MCF 10A (cell line): ENCODE measurements around the gene MED13L. TPM values are rescaled to one million over a fixed set of nuclear protein-coding genes. Genes with fewer than 3 reads are reported as not detected.

Source experiments
- BruUV-seq: library from RNA; stranded (reverse); fragments of 400-500 nt; replicated peaks from 2 replicates; lab custom pipeline; 2021; lab: Mats Ljungman, UMichigan
- CTCF ChIA-PET: fragments of 300-600 bp; sonication (Branson Sonifier 250); formaldehyde crosslinking; extraction: SDS; loops from one replicate; lab custom pipeline; 2021; ENCODE audit warnings: antibody characterized with exemption, inconsistent platforms; lab: Yijun Ruan, JAX
- POLR2A ChIA-PET: fragments of 300-600, 350-650 bp; sonication (Branson Sonifier 250); formaldehyde crosslinking; extraction: SDS; loops from one replicate; lab custom pipeline; 2020; ENCODE audit warnings: antibody characterized with exemption, inconsistent platforms; lab: Yijun Ruan, JAX
- DNase-seq: peaks from one replicate; pipeline ENCODE4 v3.0.0-alpha.2; 2018; ENCODE audit not compliant: unreplicated experiment
- H3K27ac Mint-ChIP-seq: one replicate; pipeline ENCODE4 v1.8.0; 2022; ENCODE audit warnings: mild to moderate bottlenecking, low read depth, mixed read lengths; ENCODE audit not compliant: unreplicated experiment
- H3K27me3 Mint-ChIP-seq: one replicate; pipeline ENCODE4 v1.8.0; 2022; ENCODE audit warnings: mixed read lengths; ENCODE audit not compliant: insufficient read depth, unreplicated experiment
- H3K36me3 Mint-ChIP-seq: one replicate; pipeline ENCODE4 v1.8.0; 2022; ENCODE audit warnings: mild to moderate bottlenecking, moderate library complexity, mixed read lengths; ENCODE audit not compliant: insufficient read depth, unreplicated experiment
- H3K4me1 Mint-ChIP-seq: one replicate; pipeline ENCODE4 v1.8.0; 2022; ENCODE audit warnings: mixed read lengths; ENCODE audit not compliant: insufficient read depth, unreplicated experiment
- H3K4me3 Mint-ChIP-seq: one replicate; pipeline ENCODE4 v1.8.0; 2022; ENCODE audit warnings: mild to moderate bottlenecking, moderate library complexity, mixed read lengths; ENCODE audit not compliant: unreplicated experiment
- H3K9me3 Mint-ChIP-seq: one replicate; pipeline ENCODE4 v1.8.0; 2022; ENCODE audit warnings: mixed read lengths; ENCODE audit not compliant: unreplicated experiment
- CTCF ChIP-seq: fragments of 200-600 bp; IDR thresholded peaks from one replicate; pipeline ENCODE4 v1.8.0; 2022; ENCODE audit warnings: antibody characterized with exemption, mild to moderate bottlenecking; ENCODE audit not compliant: unreplicated experiment
- intact Hi-C: fragments of 100-400 bp; cut with micrococcal nuclease; formaldehyde crosslinking; loops from 2 replicates; pipeline ENCODE4 v1.14.1; 2022
- total RNA-seq: library from RNA; stranded (reverse); gene quantifications from 2 replicates; pipeline ENCODE4 v1.2.3, GENCODE V29; 2022

MED13L gene
- total RNA-seq, 1 experiment from 2014 or later: 91.6 TPM

- H3K9me3 Mint-ChIP-seq: no peaks in the 10 kb centered on the region
- no peak overlapping the region for H3K27ac Mint-ChIP-seq
- no peaks in the 10 kb centered on the region for H3K27me3 Mint-ChIP-seq
- ChIA-PET CTCF (interaction anchor here (0.5 to 1.5 kb wide), 4 partner anchors 8 to 124 kb away, joined by 3 to 5 read pairs (median 4); no protein-coding TSS in a partner anchor), POLR2A (interaction anchor here (0.7 to 3.1 kb wide), 7 partner anchors 8 to 250 kb away, joined by 3 to 10 read pairs (median 4); no protein-coding TSS in a partner anchor)
- H3K4me3 Mint-ChIP-seq: no peak overlapping the region
- no peaks in the 10 kb centered on the region for H3K36me3 Mint-ChIP-seq
- no peak for TF ChIP-seq CTCF
- no TSS peak for BruUV-seq
- no peak for DNase-seq
- peaks cover 6% of the 10 kb centered on the region for H3K4me1 Mint-ChIP-seq
- intact Hi-C loops: no loop called here
Observed at GRCh38 chr12:116265351-116266147, 11.9 kb downstream of the MED13L start.

GRCh38 chr12:116264525-116265070, 12.9 kb downstream of the MED13L start:
- ChIA-PET CTCF (interaction anchor here (0.5 to 1.2 kb wide), 2 partner anchors 12 to 29 kb away, joined by 3 to 4 read pairs; no protein-coding TSS in a partner anchor), POLR2A (interaction anchor here (0.9 to 3.1 kb wide), 4 partner anchors 9 to 249 kb away, joined by 3 to 10 read pairs (median 4); no protein-coding TSS in a partner anchor)
- H3K9me3 Mint-ChIP-seq: no peaks in the 10 kb centered on the region
- H3K4me1 Mint-ChIP-seq: peaks cover 6% of the 10 kb centered on the region
- intact Hi-C loops: no loop called here
- TF ChIP-seq CTCF: no peak
- no peaks in the 10 kb centered on the region for H3K27me3 Mint-ChIP-seq
- no TSS peak for BruUV-seq
- H3K36me3 Mint-ChIP-seq: no peaks in the 10 kb centered on the region
- no peak overlapping the region for H3K4me3 Mint-ChIP-seq
- H3K27ac Mint-ChIP-seq: no peak overlapping the region
- DNase-seq: no peak

- ChIA-PET CTCF (interaction anchor here (0.8 to 1.5 kb wide), 3 partner anchors 12 to 28 kb away, joined by 3 to 7 read pairs (median 4); no protein-coding TSS in a partner anchor), POLR2A (interaction anchor here (1.5 to 3.1 kb wide), 3 partner anchors 8 to 12 kb away, joined by 4 to 10 read pairs (median 7); no protein-coding TSS in a partner anchor)
- no peaks in the 10 kb centered on the region for H3K36me3 Mint-ChIP-seq
Observed at GRCh38 chr12:116263844-116264243, 13.6 kb downstream of the MED13L start.

More at GRCh38 chr12:116263844-116264243, 13.6 kb downstream of the MED13L start:
- Mint-ChIP-seq H3K27me3 (no peaks in the 10 kb centered on the region), H3K27ac (no peak overlapping the region), H3K4me1 (peaks cover 6% of the 10 kb centered on the region), H3K9me3 (no peaks in the 10 kb centered on the region), H3K4me3 (no peak overlapping the region)
- DNase-seq: no peak
- no TSS peak for BruUV-seq
- intact Hi-C loops: no loop called here
- TF ChIP-seq CTCF: no peak
